Renal cortical epithelial cell (primary cell): ENCODE results near the gene CRISPLD2. TPM values are rescaled to one million over a fixed set of nuclear protein-coding genes. Genes with fewer than 3 reads are reported as not detected.

Source experiments
- DNase-seq: peaks from one replicate; pipeline ENCODE4 v3.0.0-alpha.2; 2011; ENCODE audit warnings: low read depth
- total RNA-seq: library from RNA; depleted of rRNA; stranded (reverse); fragments of >200 nt; gene quantifications from 2 replicates; pipeline ENCODE4 v1.2.3, GENCODE V29; 2014

CRISPLD2 gene
- total RNA-seq, 1 donor from 2014 or later, result 148 TPM

DNA sequence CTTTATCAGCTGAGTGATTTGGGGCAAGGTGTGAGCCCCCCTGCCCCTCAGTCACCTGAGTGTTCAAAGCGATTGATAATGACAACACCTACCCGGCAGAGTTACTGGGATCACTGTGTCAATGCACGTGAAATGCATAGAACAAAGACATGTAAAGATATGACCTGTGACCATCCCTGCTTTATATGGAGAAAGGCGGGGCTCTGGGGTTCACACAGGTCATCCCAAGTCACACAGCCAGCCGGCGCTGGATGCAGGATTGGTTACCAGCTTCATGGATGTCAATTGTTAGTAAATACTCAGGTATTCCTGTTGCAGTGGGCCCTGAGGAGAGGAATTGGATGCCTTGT, 64.4 kb downstream of the CRISPLD2 start:
- DNase-seq, result no peak

DNA sequence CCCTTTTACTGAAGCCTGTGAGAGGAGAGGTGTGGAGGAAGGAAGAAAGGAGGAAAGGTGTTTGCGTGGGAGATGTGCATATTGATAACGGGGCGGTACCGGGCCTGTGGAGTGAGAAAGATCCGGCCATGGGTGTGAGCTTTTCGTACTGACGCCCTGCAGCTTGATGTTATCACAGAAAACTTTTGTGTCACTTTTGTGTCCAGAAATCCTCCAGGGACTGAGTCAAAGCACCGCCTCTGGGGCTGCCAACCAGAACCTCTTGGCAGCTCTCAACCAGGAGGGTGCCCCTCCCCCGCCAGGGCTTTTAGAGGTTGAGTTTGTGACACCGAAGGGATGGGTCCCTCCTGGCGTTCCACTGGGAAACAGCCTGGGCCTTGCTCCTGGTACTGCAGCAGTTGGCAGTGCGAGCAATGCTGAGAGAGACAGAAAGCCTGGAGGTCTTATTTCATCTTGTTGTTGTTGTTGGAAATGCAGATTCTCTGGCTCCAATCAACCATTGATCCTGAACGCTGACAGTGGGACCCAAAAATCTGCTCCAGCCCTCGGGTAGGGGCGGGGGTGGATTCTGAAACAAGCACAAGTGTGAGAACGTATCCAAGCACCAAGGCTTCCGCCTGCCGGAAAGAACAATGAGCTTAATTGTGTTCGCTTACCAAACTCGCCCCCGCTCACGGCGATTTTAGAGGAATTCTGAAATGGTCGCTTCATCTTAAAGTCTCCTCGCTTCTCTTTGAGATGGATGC, 65.0 kb downstream of the CRISPLD2 start:
- peak; percentile 22 for DNase-seq

DNA sequence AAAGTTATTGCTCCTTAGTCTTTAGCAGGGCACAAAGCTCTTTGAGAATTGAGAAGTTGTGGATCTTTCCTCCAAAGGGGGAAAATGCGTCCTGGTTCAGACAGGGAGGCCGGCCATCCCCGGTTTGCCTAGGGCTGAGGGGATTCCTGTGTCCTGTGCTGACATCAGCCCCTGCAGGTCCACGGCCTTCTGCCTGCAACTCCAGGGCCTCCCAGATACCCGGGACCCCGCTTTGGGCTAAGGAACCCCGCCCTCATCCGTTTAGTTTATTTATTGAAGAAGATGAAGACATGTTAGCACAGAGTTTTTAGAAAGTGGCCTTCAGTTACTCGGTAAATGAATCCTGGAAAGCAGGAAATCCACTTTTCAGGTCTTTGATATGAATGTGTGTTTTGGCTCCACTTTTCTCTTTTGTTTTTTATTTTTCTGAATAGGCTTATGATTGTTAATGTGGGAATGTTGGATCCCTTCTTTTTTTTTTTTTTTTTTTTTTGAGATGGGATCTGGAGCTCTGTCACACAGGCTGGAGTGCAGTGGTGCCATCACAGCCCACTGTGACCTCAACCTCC, 65.6 kb downstream of the CRISPLD2 start:
- no peak for DNase-seq

DNA sequence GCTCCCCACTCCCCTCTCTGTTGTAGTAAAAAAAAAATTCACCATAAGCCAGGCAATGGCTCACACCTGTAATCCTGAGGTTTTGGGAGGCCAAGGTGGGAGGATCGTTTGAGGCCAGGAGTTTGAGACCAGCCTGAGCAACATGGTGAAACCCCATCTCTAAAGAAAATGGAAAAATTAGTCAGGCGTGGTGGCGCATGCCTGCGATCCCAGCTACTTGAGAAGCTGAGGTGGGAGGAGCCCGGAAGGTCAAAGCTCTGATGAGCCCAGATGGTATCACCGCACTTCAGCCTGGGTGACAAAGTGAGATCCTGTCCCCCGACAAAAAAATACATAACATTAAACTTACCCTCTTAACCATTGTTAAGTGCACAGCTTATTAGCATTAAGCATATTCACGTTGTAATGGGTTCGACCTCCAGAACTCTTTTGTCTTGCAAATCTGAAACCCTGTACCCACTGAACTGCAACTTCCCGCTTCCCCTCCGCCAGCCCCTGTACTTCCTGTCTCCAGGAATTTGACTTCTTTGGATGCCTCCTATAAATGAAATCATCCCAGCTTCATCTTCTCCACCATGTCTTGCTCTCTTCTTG, 66.8 kb downstream of the CRISPLD2 start:
- DNase-seq, result no peak

DNA sequence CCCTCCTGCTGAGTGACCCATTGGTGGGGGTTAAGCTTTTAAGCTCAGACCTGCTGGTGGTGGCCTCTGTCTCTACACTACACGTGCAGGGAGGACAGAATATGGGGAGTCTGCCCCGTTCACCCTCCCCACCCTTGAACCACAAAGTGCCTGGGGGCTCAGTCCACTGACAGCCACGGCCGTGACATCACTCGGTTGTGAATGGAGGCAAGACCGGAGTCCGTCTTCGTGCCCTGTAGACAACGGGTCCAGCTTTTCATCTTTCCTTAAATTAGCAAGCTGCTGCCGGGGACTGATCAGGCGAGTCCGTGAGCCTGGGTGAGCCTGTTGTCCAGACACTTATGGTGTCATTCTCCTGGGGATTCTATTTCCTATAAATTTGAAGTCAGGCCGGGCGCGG, 67.4 kb downstream of the CRISPLD2 start:
- no peak for DNase-seq

DNA sequence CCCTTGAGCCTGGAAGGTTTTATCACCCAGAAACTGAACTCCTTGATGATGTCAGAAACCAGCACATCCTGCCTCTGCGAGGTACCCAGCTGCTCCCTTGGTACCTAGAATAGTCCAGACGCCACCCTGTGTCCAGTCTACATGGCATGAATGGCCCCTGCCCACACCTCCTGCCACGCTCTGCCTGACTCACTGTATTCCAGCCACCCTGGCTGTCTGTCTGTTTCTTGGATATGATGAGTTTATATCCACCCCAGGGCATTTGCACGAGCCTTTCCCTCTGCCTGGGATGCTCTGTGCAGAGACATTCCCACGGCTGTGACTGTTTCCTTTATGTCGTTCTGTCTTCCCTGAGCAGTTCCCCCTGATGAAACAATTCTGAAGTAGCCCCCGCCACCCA, 68.7 kb downstream of the CRISPLD2 start:
- DNase-seq, result no peak

DNA sequence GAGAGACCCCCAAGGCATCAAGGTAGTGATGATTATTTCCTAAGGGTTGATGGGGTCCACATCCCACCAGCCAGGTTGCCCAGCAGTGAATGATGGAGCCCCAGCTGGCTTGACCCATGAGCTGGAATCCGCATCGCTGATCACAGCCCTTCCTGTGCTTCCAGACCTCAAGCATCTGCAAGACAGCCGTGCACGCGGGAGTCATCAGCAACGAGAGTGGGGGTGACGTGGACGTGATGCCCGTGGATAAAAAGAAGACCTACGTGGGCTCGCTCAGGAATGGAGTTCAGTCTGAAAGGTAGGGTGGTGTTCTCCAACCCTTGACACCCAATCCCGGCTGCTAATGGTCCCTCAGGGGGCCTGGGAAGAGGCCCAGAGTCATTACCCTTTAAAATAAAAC, 69.3 kb downstream of the CRISPLD2 start:
- no peak for DNase-seq

DNA sequence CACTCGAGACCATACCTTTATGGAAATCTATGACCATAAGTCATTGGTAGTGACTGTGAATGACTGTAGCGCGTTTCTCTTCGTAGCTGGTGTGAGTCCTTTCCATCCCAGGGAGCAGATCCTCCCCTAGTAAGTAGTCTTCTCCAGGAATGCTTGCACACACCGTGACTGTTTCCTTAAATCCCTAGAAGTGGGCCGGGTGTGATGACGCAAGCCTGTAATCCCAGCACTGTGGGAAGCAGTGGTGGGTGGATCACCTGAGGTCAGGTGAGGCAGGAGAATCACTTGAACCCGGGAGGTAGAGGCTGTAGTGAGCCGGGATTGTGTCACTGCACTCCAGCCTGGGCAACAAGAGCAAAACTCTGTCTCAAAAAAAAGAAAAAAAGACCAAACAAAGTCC, 70.6 kb downstream of the CRISPLD2 start:
- DNase-seq, result no peak

DNA sequence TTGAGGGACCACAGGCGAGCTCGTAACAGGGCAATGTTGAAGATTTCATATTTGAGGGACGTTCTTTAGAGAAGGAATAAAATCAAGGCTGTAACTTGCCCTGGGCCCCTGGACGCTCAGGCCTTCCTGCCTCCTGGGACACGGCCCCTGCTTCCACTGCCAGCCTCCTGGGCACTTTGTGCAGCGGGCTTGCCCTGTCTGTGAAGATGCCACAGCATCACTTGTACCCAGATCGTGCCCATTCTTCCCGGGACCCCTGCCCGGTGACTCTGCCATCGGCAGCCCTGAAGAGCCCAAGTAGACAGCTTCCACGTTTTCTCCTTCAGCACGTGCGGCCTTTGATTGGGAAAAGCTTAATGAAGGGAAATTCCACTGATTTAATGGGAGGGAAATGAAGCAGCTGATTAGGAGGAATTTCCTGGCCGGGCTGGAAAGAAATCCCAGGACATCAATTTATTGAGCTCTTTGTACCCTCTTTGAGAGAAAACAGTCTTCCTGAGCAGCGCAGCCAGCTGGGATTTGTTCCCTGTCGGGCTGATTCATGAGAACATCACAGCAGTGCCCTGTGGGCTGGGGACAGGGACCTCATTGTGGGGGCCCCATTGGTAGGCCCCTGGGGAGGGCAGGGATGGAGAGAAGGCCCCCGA, 71.5 kb downstream of the CRISPLD2 start:
- no peak for DNase-seq

DNA sequence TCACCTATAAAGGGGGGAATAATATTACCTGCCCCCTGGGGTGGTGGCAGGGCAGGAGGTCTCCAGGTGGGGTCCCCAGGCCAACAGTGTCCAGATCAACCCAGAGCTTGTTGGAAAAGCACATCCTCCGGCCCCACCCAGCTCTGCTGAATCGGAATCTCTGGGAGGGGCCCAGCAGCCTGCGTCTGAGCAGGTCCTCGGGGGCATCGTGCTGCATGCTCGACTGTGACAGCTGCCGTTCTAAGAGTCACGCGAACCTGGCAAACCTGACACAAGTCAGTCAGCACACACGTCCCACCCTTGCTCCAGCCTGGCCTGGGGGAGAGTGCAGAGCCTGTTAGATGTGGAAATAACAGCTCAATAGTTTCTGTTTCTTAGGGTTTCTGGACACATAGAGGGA, 72.3 kb downstream of the CRISPLD2 start:
- no peak for DNase-seq

DNA sequence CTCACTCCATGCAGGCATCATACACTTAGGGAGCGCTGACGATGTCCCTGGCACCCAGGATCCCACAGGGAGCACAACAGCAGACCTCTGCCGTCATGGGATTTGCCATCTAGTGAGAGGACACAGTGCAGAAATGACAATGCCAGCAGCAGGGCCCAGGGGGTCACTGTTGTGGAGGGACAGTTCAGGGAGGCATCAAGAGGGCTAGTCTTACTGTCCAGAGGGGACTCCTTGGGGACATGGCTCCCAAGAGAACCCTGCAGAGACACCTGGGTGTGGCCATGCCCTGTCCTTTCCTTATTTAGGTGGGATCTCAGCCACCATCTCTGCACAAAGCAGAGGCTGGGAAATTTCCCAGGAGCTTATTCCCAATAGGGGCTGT, 73.7 kb downstream of the CRISPLD2 start:
- DNase-seq, result no peak

DNA sequence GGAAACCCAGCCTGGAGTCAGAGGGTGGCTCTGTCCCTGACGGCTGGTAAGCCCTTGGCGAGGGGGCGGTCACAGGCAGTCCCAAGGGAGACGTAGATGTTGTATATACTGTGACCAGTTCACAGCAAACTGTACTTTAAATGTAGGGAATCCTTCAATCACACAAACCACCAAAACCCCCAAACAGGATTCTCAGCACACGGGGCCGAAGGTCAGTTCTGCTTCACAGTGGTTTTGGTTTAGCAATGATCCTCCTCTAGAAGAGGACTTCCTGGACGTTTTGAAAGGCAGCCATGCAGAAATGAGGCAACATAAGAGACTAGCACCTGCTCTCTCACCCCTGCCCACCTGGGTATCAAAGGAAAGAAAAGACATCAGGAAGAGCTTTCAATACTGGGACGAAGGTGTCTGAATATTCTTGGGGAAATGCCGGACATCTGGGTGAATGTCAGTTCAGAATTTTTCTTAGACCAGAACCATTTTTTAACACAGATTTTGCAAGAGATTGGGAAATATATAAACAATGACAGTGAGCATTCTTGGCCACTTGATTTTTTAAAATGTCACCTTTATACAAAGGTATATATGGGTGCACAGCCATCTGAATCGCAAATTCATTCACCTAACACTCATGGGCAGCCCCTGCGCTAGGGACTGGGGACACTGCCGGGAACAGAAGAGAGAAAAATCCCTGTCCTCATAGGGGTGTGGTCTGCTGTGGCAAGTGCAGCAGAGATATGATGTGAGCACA, 74.2 kb downstream of the CRISPLD2 start:
- peak; percentile 49 for DNase-seq

DNA sequence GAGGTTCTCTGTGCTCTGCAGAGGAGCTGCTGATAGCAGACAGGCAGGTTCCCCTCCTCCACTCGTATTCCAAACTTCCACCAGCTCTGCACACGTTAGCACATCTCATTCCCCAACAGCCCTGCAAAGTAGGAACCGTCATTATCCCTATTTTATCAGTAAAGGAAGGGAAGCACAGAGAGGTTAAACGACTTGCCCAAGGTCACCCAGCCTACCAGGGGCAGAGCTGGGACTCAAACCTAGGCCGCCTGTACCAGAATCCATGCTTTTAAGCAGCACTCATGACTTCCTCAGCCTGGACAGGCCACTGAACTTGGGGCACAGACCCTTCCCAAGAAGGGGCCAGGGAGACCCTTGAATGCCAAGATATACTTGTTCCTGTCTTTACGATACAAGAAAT, 75.2 kb downstream of the CRISPLD2 start:
- no peak for DNase-seq

DNA sequence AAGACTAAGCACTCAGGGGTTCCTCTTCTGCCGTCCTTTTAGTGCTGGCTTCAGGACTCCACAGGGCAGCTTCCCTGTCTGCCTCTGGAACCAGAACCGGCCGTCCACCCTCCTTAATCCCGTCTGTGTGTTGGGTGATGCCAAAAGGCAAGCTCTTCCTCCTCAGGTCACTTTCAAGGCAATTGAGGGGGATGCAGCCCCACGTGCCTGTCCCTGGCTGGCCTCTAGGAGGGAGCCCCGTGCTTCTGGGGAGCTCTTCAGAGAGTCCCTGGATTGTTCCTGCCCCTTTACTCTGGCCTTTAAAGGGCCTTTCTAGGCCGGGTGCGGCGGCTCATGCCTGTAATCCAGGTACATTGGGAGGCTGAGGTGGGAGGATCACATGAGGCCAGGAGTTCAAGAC, 77.1 kb downstream of the CRISPLD2 start:
- no peak for DNase-seq

DNA sequence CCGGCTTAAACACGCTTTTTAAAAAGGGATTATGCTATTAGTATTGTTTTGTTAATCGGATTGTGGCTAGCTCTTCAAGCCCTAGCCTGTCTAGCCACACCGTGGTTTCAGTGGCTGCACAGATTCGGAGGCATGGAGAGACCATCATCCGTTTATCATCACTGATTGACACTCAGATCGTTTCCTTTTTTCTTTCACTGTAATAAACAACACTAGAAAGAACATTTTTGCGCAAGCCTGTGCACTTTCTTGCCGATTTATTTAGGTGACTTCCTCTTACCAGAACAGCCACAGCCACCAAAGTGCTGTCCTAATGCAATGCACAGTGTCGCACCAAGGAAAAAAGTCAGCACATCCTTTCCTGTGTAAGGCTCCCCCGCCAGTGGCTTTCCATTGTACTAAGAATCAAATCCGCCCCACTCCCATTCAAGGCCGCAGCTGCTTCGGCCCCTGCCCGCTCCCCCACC, 78.2 kb downstream of the CRISPLD2 start:
- no peak for DNase-seq

DNA sequence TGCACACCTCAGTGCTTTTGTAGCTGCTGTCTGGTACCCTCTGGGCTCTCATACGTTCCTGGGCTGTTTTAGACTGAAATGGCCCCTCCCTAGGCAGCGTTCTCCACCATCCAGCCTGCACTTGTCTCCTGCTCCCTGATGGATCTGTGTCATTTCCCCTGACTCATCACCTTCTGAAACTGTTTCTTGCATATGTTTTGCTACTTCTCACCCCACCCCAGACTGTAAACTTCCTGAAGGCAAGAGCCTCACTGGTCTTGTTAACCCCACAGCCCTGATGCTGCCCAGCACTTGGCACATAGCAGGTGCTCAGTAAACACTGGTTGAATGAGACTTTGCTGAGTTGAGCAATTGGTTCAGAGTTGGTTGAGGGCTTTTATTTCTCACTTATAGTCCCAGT, 78.7 kb downstream of the CRISPLD2 start:
- DNase-seq, result no peak

DNA sequence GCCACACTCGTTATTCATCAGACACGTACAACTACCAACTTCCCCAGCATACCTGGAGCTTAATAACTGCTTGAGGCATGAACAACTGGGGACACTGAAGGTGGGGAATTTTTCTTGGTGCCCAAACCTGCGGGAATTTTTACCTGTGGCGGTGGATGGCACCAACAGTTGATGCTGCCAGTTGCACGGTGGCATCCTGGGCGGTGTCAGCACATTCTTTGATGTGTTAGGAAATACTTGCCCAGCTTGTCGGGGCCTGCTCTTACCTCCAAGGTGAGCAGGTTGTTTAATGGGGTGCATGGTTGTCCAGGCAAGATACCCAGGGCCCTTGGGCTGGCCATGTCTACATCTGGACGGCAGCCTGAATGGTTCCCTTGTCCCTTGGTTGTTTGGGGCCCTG, 79.6 kb downstream of the CRISPLD2 start:
- DNase-seq, result no peak

DNA sequence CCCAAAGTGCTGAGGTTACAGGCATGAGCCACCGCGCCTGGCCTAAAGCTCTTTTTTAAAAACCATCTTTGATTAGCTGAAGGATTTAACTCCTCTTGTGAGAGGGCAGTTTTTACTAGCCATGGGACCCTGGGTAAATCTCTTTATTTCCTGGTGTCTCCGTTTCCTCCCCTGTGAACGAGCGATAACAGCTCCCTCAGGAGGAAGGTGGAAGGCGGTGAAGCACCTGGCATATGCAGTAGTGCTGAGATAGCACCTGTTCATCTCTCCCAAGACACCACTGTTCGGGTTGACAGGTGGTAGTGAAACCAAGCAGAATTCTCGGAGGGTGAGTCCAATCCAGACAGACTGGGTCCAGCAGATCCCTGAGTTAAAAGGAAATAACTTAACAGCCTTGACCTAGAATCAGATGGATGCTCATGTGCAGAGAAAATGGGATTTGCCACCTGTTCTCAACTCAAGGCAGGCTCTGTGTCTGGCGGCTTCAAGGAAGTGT, 86.2 kb downstream of the CRISPLD2 start:
- no peak for DNase-seq

DNA sequence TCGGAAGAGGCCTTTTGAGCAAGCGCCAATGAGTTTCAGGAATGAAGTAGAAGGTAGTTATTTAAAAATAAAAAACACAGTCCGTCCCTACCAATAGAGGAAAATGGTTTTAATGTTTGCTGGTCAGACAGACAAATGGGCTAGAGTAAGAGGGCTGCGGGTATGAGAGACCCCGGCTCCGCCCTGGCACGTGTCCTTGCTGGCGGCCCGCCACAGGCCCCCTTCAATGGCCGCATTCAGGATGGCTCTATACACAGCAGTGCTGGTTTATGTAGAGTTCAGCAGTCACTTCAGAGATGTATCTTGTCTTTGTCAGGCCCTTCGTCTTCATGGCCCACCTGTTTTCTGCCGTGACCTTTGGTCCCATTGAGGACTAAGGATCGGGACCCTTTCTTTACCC, 87.3 kb downstream of the CRISPLD2 start:
- no peak for DNase-seq

DNA sequence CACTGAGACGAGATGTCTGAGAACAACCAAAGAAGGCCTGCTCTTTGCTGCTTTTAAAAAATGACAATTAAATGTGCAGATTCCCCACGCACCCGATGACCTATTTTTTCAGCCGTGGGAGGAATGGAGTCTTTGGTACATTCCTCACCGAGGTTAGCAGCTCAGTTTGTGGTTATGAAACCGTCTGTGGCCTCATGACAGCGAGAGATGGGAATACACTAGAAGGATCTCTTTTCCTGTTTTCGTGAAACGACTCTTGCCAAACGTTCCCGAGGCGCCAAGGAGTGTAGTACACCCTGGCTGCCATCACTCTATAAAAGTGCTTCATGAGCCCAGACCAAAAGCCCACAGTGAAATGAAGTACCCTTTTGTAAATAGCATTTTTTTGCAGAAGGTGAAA, 87.8 kb downstream of the CRISPLD2 start:
- DNase-seq, result no peak

DNA sequence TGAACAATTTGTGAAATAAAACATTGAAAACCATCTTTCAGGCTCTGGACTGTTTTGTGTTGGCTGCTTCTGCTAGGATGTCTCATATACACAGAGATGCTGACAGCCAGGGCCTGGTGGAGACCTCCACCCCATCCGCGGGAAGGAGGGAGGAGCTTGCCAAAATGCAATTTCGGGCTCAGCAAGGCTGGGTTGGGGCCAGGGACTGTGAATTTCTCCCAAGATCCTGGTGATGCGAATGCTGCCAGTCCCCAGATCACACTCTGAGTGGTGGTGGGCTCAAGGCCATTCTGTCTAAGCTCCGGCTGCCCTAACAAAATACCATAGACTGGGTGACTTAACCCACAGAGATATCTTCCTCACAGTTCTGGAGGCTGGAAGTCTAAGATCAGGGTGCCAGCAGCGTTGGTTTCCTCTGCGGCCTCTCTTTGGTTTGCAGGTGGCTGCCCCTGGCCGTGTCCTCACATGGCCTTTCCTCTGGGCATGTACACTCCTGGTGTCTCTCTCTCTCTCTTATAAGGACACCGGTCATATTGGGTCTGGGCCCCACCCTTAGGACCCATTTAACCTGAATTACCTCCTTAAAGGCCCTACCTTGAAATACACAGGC, 89.8 kb downstream of the CRISPLD2 start:
- no peak for DNase-seq
